Muscle of leg (tissue), 11 donors: ENCODE data around the gene MMAB. TPM values are rescaled to one million over a fixed set of nuclear protein-coding genes. Genes with fewer than 3 reads are reported as not detected.

ENCODE experiments used
- DNase-seq: peaks from one replicate; pipeline ENCODE4 v3.0.0; 2013
- H3K27ac ChIP-seq: one replicate; pipeline ENCODE4 v1.5.1; 2013; ENCODE audit warnings: mild to moderate bottlenecking, low read length, control low read depth
- H3K27me3 ChIP-seq: one replicate; pipeline ENCODE4 v1.6.1; 2013; ENCODE audit warnings: low read length; ENCODE audit not compliant: control insufficient read depth, insufficient read depth
- H3K36me3 ChIP-seq: one replicate; pipeline ENCODE4 v1.6.1; 2013; ENCODE audit warnings: low read length; ENCODE audit not compliant: control insufficient read depth, insufficient read depth
- H3K4me1 ChIP-seq: one replicate; pipeline ENCODE4 v1.6.1; 2013; ENCODE audit warnings: low read length; ENCODE audit not compliant: control insufficient read depth, insufficient read depth
- H3K4me3 ChIP-seq: one replicate; pipeline ENCODE4 v1.5.1; 2013; ENCODE audit warnings: low read length, control low read depth
- H3K9me3 ChIP-seq: replicated peaks from 2 replicates; pipeline ENCODE4 v1.6.1; 2013; ENCODE audit warnings: low read depth, low read length; ENCODE audit not compliant: control insufficient read depth
- WGBS: methylation state at CpG from one replicate; pipeline ENCODE4 v1.1.5; 2013; ENCODE audit warnings: missing lambda C conversion rate; ENCODE audit not compliant: insufficient coverage; 5-methylcytosine and 5-hydroxymethylcytosine counted together
- polyA plus RNA-seq, 8 donors: library from polyadenylated mRNA; unstranded; fragments of 120-200 nt; gene quantifications; one replicate each; pipeline versions ENCODE4 v1.2.1 to v1.2.3, GENCODE V29; 2013; ENCODE audit warnings: inconsistent platforms in 1 of 8, low replicate concordance in 1 of 8; ENCODE audit not compliant: insufficient read length in 8 of 8, insufficient read depth in 1 of 8
- total RNA-seq: library from RNA; stranded (reverse); fragments of 120-200 nt; gene quantifications from one replicate; pipeline ENCODE4 v1.2.4, GENCODE V29; 2013

MMAB gene
- total and polyA plus RNA-seq, 9 donors, result 23.1 to 36.4 (median 28.7) TPM

DNA sequence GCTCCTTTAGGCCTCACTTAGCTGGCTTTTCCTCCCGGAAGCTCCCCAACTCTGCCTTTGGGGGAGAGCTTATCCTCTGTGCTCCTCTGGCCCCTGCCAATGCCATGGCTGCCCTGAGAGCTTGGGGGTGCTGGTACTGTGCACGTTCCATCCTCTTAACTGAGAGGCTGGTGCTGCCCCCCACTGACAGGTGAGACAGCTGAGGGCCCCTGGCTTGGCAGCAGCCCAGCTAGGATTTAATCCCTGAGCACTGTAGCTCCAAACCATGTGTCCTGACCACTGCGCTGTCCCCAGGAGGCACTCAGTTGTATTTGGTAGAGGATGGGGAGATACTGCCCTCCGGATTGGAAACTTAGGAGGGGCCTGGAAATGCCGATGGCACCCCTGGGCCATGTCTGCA, 49.8 kb downstream of the MMAB start:
- no peaks in the 10 kb centered on the region for H3K9me3 ChIP-seq
- DNase-seq, result no peak
- H3K4me1 ChIP-seq, result peaks cover 32% of the 10 kb centered on the region
- H3K36me3 ChIP-seq, result peaks cover 70% of the 10 kb centered on the region
- no peak overlapping the region for H3K4me3 ChIP-seq
- WGBS, result 72% methylated on average over 4 of the region's 5 CpGs
- no peaks in the 10 kb centered on the region for H3K27me3 ChIP-seq
- H3K27ac ChIP-seq, result no peak overlapping the region

GRCh38 chr12:109523071-109523470, 50.2 kb downstream of the MMAB start:
- Histone ChIP-seq H3K27me3 (no peaks in the 10 kb centered on the region), H3K4me3 (no peak overlapping the region), H3K4me1 (peaks cover 36% of the 10 kb centered on the region), H3K27ac (peak overlapping the region; percentile 13), H3K36me3 (peaks cover 74% of the 10 kb centered on the region), H3K9me3 (no peaks in the 10 kb centered on the region)
- peak; percentile 57 for DNase-seq
- WGBS, result 62% methylated on average over 10 of the region's 10 CpGs

DNA sequence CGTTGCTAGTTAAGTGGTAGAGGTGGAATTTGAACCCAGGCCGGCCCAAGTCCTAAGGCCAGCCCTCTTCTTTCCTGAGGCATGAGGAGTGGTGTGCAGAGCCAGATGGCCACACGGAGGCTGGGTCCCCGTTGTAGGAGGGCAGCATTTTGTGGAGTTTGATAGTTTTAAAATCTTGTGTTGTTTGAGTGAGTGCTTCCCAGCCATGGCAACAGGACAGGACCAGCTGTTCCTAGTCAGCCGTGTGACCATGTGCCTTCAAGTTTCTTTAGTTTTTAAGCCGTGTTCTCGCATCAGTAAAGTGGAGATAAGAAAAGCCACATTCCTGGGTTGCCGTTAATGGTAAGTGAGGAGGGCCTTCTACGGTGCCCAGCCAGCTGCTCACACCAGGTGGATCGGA, 51.5 kb downstream of the MMAB start:
- Histone ChIP-seq H3K27ac (peak overlapping the region; percentile 13), H3K4me3 (no peak overlapping the region), H3K4me1 (peaks cover 45% of the 10 kb centered on the region), H3K9me3 (no peaks in the 10 kb centered on the region), H3K36me3 (peaks cover 74% of the 10 kb centered on the region), H3K27me3 (no peaks in the 10 kb centered on the region)
- WGBS, result 76% methylated on average over 4 of the region's 10 CpGs
- DNase-seq, result no peak

GRCh38 chr12:109519787-109520186, 53.5 kb downstream of the MMAB start:
- no peaks in the 10 kb centered on the region for H3K9me3 ChIP-seq
- WGBS, result 84% methylated on average over 6 of the region's 6 CpGs
- peak overlapping the region; percentile 35 for H3K27ac ChIP-seq
- no peak overlapping the region for H3K4me3 ChIP-seq
- peaks cover 73% of the 10 kb centered on the region for H3K36me3 ChIP-seq
- H3K4me1 ChIP-seq, result peaks cover 48% of the 10 kb centered on the region
- no peak for DNase-seq
- no peaks in the 10 kb centered on the region for H3K27me3 ChIP-seq

DNA sequence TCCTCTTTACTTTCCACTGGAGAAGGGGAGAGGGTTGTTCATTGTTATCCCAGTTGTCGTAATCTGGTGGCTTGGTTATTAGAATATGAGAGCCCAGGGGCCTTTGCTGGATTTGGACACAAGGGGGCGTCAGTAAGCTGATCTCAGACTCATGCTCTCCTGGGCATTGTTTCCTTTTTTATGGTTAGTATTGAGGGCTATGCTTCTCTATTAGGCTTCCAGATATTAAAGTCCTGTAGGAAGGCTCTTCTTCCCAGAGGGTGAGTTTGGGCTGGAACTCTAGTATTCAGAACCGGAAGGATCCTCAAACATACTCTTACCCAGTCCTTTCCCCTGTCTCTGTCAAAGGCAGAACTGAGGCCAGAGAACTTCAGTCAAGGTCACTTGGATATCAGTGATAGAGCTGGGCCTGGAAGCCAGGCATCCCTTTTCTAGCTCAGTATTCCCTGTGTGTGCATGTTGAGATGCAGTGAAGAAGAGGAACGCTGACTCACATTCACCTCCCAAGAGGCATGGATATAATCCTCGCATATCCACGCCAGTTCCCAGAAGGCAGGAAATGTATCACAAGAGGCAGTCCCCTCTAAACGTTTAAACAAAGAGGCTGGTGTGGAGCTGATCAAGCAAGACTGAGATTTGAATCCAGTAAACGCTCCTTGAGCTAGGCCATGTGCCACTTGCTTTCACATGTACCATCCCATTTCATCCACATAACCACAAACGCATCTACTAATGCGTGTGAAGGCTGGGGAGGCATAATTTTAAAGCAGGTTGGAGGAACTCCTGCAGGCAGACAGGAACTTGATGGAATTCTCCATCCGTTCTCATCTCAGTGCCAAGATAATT, 54.3 kb downstream of the MMAB start:
- H3K27me3 ChIP-seq, result no peaks in the 10 kb centered on the region
- no CpG with 5 or more reads among the region's 11 CpGs for WGBS
- H3K27ac ChIP-seq, result peak overlapping the region; percentile 76
- DNase-seq, result peak; percentile 54
- peaks cover 47% of the 10 kb centered on the region for H3K4me1 ChIP-seq
- H3K36me3 ChIP-seq, result peaks cover 73% of the 10 kb centered on the region
- H3K9me3 ChIP-seq, result no peaks in the 10 kb centered on the region
- H3K4me3 ChIP-seq, result no peak overlapping the region

GRCh38 chr12:109517619-109518018, 55.7 kb downstream of the MMAB start:
- H3K9me3 ChIP-seq, result no peaks in the 10 kb centered on the region
- WGBS, result 93% methylated on average over 3 of the region's 6 CpGs
- H3K36me3 ChIP-seq, result peaks cover 80% of the 10 kb centered on the region
- H3K27ac ChIP-seq, result peak overlapping the region; percentile 44
- no peak overlapping the region for H3K4me3 ChIP-seq
- peaks cover 33% of the 10 kb centered on the region for H3K4me1 ChIP-seq
- H3K27me3 ChIP-seq, result no peaks in the 10 kb centered on the region
- DNase-seq, result peak; percentile 50

DNA sequence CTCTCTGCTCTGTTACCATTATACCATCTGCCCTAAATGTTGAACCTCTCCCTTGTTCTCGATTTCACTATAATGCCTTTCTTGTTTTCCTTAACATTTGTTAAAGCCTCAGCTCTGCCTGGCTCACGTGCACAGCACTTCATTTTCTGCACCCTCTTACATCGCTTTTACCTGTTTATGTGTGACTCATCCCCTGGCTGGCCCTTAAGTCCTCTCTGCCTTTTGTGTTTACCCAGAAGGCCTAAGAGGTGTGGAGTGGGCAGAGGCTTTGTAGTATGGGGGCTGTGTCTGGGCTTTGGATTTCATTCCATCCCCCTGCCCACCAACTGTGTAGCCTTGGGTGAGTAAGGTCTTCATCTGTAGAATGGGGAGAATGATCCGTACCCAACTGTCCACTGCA, 59.3 kb downstream of the MMAB start:
- Histone ChIP-seq H3K4me1 (peaks cover 19% of the 10 kb centered on the region), H3K27me3 (no peaks in the 10 kb centered on the region), H3K36me3 (peaks cover 77% of the 10 kb centered on the region), H3K4me3 (no peak overlapping the region), H3K27ac (no peak overlapping the region), H3K9me3 (no peaks in the 10 kb centered on the region)
- no peak for DNase-seq
- 90% methylated on average over 1 of the region's 4 CpGs for WGBS

DNA sequence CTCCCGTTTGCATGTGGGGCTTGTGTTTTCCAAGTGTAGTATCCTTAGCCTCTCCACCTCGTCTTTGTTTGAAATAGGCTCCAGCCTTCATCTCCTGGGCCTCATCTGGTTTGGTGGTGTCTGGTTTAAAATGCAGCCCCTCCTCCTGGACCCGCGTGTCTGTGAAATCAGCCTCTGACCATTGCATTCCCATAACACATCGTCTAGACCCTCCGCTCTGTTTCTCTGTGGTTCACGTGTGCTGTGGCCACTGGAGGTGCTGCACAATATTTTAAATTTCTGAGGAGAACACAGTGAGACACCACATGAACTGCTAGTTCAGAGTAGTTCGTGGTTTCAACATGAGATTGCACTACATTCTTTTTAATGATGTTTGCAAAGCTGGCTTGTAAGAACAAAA, 60.3 kb downstream of the MMAB start:
- Histone ChIP-seq H3K4me1 (peaks cover 11% of the 10 kb centered on the region), H3K27ac (no peak overlapping the region)

DNA sequence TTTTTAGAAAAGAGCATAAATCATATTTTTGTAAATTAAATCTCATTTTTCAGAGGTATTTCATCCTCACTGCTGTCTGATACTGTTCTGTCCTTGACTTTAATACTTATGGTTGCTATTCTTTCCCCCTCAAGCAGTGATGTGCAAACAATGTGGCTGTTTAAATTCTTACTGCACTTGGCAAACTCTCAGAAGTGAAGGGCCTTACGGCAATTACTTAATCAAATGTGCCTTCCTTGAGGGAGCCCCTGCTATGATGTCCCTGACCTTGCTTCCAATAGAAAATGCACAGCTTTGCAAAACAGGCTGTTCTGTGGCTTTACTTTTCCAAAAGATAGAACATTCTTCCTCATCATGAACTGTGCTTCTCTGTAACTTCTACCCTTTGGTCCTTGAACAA, 60.7 kb downstream of the MMAB start:
- H3K27ac ChIP-seq, result no peak overlapping the region
- 63% methylated on average over 1 of the region's 1 CpG for WGBS
- H3K4me3 ChIP-seq, result no peak overlapping the region
- peaks cover 8% of the 10 kb centered on the region for H3K4me1 ChIP-seq
- no peaks in the 10 kb centered on the region for H3K27me3 ChIP-seq
- no peak for DNase-seq
- H3K36me3 ChIP-seq, result peaks cover 75% of the 10 kb centered on the region
- no peaks in the 10 kb centered on the region for H3K9me3 ChIP-seq

More for the DNA sequence above, 60.3 kb downstream of the MMAB start:
- no peaks in the 10 kb centered on the region for H3K27me3 ChIP-seq
- H3K9me3 ChIP-seq, result no peaks in the 10 kb centered on the region
- H3K36me3 ChIP-seq, result peaks cover 75% of the 10 kb centered on the region
- H3K4me3 ChIP-seq, result no peak overlapping the region
- no peak for DNase-seq
- WGBS, result 25% methylated on average over 1 of the region's 8 CpGs

DNA sequence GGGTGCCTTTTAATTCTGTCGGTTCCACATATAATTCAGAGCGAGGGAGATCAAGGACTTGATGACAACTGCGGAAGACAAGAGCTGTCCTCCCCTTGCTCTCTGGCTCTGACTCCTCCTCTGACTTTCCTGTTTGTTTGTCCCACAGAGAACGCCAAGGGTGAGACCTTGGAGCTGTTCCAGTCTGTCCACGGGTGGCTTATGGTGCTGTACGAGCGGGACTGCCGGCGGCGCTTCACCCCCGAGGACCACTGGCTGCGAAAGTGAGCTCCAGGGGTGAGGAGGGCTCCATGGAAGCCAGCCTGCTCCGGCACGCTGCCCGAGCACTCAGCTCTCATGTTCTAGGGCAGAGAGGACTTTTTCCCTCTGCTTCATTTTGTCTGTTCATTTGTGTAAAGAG, 63.1 kb downstream of the MMAB start:
- Histone ChIP-seq H3K9me3 (no peaks in the 10 kb centered on the region), H3K36me3 (peaks cover 85% of the 10 kb centered on the region), H3K27me3 (no peaks in the 10 kb centered on the region), H3K27ac (no peak overlapping the region), H3K4me3 (no peak overlapping the region), H3K4me1 (no peaks in the 10 kb centered on the region)
- 91% methylated on average over 15 of the region's 15 CpGs for WGBS
- no peak for DNase-seq
